ENCODE results near the gene TLE7.

The TLE7 gene

DNA sequence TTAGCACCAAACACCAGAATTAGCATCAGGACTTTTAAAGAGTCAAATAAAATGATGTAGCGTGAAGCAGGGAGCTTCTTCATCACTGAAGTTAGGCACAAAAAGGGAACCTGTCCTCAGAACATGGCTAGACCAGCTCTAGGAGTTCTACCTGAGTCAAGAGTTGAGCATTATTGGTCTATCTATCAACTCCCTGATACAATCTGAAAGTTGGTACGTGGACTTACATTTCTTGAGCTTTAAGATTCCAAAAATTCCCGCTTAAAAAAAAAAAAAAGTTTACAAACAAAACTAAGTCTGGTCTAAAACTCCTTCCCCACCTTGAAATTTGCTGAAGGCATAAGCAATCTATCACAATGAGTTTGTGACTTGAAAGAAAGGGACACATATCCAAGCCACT, 12.3 kb downstream of the TLE7 start:
- no peaks in the 10 kb centered on the region for H3K9me3 ChIP-seq (ENCODE audit: control insufficient read depth, insufficient read depth, low read depth, low read length)
- no peak overlapping the region for H3K27ac ChIP-seq (ENCODE audit: extremely low read depth, low read depth, low read length)
- H3K4me3 ChIP-seq (ENCODE audit: low read depth, low read length): no peak overlapping the region
- ChIA-PET CTCF (interaction anchor here (1.5 to 11.6 kb wide), 2 partner anchors 17 to 181 kb away, joined by 6 to 77 read pairs; no protein-coding TSS in a partner anchor), POLR2A (no interaction called here)
- TF ChIP-seq, protein P1, sequence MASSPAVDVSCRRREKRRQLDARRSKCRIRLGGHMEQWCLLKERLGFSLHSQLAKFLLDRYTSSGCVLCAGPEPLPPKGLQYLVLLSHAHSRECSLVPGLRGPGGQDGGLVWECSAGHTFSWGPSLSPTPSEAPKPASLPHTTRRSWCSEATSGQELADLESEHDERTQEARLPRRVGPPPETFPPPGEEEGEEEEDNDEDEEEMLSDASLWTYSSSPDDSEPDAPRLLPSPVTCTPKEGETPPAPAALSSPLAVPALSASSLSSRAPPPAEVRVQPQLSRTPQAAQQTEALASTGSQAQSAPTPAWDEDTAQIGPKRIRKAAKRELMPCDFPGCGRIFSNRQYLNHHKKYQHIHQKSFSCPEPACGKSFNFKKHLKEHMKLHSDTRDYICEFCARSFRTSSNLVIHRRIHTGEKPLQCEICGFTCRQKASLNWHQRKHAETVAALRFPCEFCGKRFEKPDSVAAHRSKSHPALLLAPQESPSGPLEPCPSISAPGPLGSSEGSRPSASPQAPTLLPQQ (tag by site-specific recombination; IDR thresholded peaks at IDR 0.05): no peak
- no peak for TF ChIP-seq ZNF610 (tag by site-specific recombination; IDR thresholded peaks at IDR 0.05; ENCODE audit: borderline replicate concordance)
- no peaks in the 10 kb centered on the region for H3K4me1 ChIP-seq (ENCODE audit: control insufficient read depth, insufficient read depth, low read length)
- H3K36me3 ChIP-seq (ENCODE audit: control insufficient read depth in 2 of 2, insufficient read depth in 1 of 2, low read length in 2 of 2): no peaks in the 10 kb centered on the region

DNA sequence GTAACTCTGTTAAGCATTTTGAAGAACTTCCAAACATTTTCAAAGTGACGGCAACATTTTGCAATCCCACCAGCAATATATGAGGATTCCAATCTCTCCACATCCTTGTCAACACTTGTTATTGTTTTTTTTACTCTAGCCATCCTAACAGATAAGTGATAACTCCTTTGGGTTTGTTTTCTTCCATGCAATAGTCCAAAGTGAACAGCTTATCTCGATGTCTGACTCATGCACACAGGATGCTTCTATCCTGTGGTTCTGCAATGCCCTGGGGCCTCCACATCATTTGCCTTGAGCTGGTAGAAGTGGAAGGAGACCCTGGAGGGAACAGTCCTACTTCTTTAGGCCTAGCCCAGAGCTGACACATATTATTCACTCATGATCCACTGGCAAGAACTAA, 13.0 kb downstream of the TLE7 start:
- no peaks in the 10 kb centered on the region for H3K4me1 ChIP-seq (ENCODE audit: control insufficient read depth, insufficient read depth, low read length)
- no peak overlapping the region for H3K27ac ChIP-seq (ENCODE audit: extremely low read depth, low read depth, low read length)
- TF ChIP-seq ZNF629 (tag by site-specific recombination; IDR thresholded peaks at IDR 0.05) (no peak), ZNF24 (tag by site-specific recombination; IDR thresholded peaks at IDR 0.05) (no peak), ZNF560 (tag by site-specific recombination; IDR thresholded peaks at IDR 0.05; ENCODE audit: borderline replicate concordance) (no peak), ZNF16 (tag by site-specific recombination; IDR thresholded peaks at IDR 0.05; ENCODE audit: low read depth) (no peak), ZFP41 (tag by site-specific recombination; IDR thresholded peaks at IDR 0.05; ENCODE audit: borderline replicate concordance) (no peak), SCRT1 (tag by site-specific recombination; IDR thresholded peaks at IDR 0.05; ENCODE audit: borderline replicate concordance) (no peak), ZNF777 (tag by site-specific recombination; IDR thresholded peaks at IDR 0.05; ENCODE audit: borderline replicate concordance) (no peak), ZNF664 (tag by site-specific recombination; IDR thresholded peaks at IDR 0.05) (no peak), ZNF707 (tag by site-specific recombination; IDR thresholded peaks at IDR 0.05) (no peak), ZNF48 (tag by site-specific recombination; IDR thresholded peaks at IDR 0.05) (no peak)
- TF ChIP-seq, protein P2, sequence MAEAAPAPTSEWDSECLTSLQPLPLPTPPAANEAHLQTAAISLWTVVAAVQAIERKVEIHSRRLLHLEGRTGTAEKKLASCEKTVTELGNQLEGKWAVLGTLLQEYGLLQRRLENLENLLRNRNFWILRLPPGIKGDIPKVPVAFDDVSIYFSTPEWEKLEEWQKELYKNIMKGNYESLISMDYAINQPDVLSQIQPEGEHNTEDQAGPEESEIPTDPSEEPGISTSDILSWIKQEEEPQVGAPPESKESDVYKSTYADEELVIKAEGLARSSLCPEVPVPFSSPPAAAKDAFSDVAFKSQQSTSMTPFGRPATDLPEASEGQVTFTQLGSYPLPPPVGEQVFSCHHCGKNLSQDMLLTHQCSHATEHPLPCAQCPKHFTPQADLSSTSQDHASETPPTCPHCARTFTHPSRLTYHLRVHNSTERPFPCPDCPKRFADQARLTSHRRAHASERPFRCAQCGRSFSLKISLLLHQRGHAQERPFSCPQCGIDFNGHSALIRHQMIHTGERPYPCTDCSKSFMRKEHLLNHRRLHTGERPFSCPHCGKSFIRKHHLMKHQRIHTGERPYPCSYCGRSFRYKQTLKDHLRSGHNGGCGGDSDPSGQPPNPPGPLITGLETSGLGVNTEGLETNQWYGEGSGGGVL (tag by site-specific recombination; IDR thresholded peaks at IDR 0.05): no peak
- POLR2A ChIA-PET: no interaction called here
- no peak overlapping the region for H3K4me3 ChIP-seq (ENCODE audit: low read depth, low read length)
- H3K9me3 ChIP-seq (ENCODE audit: control insufficient read depth, insufficient read depth, low read depth, low read length): no peaks in the 10 kb centered on the region
- no peaks in the 10 kb centered on the region for H3K36me3 ChIP-seq (ENCODE audit: control insufficient read depth in 2 of 2, insufficient read depth in 1 of 2, low read length in 2 of 2)
- CTCF ChIA-PET: interaction anchor here (0.7 to 11.6 kb wide), 3 partner anchors 17 to 182 kb away, joined by 3 to 77 read pairs (median 6); no protein-coding TSS in a partner anchor

DNA sequence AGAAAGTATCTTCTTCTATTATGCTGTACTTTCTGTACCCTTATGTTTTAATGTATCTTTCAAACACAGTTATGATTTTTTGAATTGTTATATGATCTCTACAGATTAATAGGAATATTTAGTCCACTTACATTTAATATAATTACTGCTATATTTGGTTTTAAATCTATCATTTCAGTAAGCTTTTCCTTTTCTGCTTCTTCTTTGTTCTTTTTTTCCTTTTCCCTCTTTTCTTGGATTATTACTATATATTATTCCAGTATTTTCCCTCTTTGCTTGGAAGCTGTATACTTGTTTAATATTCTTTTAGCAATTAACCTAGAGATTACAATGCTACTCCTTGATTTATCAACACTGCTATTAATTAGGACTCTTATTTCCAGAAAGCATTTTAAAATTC, 13.5 kb downstream of the TLE7 start:
- ChIA-PET CTCF (interaction anchor here (1.5 to 11.6 kb wide), 2 partner anchors 16 to 182 kb away, joined by 6 to 77 read pairs; no protein-coding TSS in a partner anchor), POLR2A (no interaction called here)
- Histone ChIP-seq H3K4me3 (ENCODE audit: low read depth, low read length) (no peak overlapping the region), H3K4me1 (ENCODE audit: control insufficient read depth, insufficient read depth, low read length) (no peaks in the 10 kb centered on the region), H3K9me3 (ENCODE audit: control insufficient read depth, insufficient read depth, low read depth, low read length) (no peaks in the 10 kb centered on the region), H3K36me3 (ENCODE audit: control insufficient read depth in 2 of 2, insufficient read depth in 1 of 2, low read length in 2 of 2) (no peaks in the 10 kb centered on the region), H3K27ac (ENCODE audit: extremely low read depth, low read depth, low read length) (no peak overlapping the region)
- TF ChIP-seq ZNF169 (tag by site-specific recombination; IDR thresholded peaks at IDR 0.05) (no peak), ZNF623 (tag by site-specific recombination; IDR thresholded peaks at IDR 0.05) (no peak), ZNF48 (tag by site-specific recombination; IDR thresholded peaks at IDR 0.05) (no peak), YY2 (tag by site-specific recombination; IDR thresholded peaks at IDR 0.05) (no peak), ZNF404 (tag by site-specific recombination; IDR thresholded peaks at IDR 0.05) (no peak), ZNF548 (tag by site-specific recombination; IDR thresholded peaks at IDR 0.05) (no peak), ZFP69B (tag by site-specific recombination; IDR thresholded peaks at IDR 0.05) (no peak)
- TF ChIP-seq, protein P1 (tag by site-specific recombination; IDR thresholded peaks at IDR 0.05): no peak

All from HEK293 (cell line).